ENCODE results near the gene MEAF6.

MEAF6 gene

GRCh38 chr1:37472281-37472680 is 42.3 kb downstream of the MEAF6 start:
- DNase-seq: no peak

DNA sequence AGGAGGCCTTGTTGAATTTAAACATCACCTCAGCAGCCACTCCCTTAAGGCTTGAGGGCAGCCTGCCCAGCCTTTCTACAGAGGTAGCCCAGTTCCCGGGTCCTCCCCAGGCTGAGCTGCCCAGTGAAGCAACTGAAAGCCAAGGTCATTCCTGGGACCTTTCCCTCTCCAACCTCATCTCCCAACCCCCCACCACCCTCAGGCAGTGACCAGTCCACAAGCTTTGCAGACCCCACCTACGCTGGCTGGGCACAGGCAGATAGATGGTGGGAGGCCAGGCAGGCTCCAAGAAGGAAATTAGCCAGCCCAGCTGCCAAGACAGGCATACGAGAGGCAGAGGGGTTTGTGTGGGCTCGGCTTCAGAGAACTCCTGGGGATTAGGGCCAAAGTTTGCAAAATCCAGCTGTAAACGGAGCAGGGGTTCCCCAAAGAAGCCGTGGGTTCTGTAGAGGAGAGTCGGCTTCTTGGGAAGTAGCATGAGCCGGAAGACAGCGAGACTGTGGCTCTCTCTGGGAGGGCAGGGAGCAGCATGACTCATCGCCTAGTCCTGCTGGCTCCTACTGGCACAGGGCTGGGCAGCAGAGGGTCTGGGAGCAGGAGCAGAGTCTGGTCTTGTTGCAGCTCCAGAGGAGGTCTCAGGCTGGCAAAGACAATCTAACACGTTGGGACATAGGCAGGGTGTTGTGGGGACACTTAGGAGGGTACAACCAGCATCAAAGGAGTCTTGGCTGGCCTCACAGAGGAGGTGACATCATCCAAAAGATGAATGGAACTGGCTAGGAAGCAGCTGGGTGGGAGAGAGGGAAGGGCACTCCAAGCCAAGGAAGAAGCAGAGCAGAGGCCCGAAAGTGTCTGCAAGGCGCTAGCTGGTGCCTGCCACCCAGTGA is 43.0 kb downstream of the MEAF6 start:
- no peak for DNase-seq

GRCh38 chr1:37469386-37469785 is 45.2 kb downstream of the MEAF6 start:
- no peak for DNase-seq

DNA sequence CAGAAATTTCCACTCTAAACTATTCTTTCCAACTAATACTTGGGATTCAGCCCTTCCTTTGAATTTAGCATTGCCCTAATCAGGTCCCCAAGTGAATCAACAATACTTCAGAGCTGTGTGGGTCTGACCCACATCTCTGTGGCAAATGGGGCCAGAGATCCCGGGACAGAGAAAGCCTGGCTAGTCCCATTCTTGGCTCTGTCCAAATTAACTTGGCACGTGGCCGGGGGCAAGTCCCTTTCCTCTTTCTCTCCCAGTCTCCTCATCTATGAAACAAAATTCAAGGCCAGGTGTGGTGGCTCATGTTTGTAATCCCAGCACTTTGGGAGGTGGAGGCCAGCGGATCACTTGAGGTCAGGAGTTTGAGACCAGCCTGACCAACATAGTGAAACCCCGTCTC is 46.5 kb downstream of the MEAF6 start:
- DNase-seq: no peak

DNA sequence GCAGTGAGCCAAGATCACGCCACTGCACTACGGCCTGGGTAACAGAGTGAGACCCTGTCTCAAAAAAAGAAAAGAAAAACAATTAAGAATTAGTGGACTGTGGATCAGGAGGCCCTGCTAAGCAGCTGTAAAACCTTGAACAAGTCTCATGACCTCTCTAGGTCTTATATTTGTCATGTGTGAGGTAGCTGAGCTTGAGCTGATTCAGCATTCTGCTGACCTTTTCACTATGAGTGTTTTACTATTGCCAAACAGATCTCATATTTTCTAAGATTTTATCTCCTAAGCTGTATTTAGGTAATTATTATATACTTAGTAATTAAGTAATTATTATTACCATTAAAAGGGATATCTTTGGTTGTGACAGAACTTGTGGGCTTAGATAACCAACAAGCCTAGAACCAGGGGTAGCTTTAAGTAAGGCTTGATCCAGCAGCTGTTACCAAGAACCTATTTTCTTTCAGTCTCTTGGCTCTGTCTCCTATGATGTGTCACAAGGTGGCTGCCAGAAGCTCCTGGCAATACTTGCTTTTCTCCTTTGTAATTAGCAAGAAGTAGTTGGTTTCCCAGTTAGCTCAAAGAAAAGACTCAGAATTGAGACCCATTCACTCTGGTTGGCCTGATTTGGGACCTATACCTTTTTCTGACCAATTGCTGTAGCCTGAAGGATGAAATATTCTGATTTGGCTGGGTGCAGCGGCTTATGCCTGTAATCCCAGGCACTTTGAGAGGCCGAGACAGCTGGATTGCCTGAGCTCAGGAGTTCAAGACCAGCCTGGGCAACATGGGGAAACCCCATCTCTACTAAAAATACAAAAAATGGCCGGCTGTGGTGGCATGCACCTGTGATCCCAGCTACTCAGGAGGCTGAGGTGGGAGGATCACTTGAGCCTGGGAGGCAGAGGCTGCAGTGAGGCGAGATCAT is 48.7 kb downstream of the MEAF6 start:
- DNase-seq: no peak

DNA sequence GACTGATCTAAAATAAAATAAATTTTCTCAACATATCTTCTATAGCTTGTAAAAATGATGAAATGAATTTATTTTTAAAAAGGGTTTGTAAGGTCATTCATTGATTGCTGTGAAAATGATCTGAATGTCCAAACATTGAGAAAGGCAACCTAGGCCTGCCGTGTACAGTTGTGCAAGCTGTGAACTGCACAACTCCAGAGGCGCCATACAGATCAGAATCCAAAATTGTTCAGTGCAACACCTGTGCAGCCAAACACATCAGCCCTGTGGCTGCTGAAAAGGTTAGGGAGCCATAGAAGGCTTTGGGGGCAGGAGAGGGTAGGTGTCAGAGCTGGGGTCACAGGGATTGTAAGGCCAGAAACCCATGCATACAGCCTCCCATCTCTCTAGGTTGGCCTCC is 50.1 kb downstream of the MEAF6 start:
- no peak for DNase-seq

GRCh38 chr1:37461698-37462436 is 52.7 kb downstream of the MEAF6 start:
- no peak for DNase-seq

- DNase-seq: no peak
These were observed 56.0 kb downstream of the MEAF6 start for GRCh38 chr1:37458551-37458950.

DNA sequence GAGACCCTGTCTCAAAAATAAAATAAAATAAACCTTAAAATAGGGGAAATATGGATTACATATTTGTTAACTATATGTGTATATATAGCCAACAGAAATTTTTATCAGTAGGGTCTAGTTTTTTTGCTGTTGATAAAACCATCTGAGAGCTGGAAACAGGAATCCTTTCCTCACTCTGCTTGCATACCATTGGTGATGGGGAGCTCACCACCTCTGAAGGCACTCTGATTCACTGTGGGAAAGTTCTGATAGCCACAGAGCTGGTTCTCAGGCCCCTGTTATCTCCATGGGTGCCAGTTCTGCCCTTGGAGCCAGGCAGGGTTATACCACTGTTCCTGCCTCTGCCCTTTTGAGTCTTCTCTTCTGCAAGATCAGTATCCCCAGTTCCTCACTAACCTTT is 58.0 kb downstream of the MEAF6 start:
- no peak for DNase-seq

GRCh38 chr1:37455516-37455915 is 59.0 kb downstream of the MEAF6 start:
- DNase-seq: no peak

DNA sequence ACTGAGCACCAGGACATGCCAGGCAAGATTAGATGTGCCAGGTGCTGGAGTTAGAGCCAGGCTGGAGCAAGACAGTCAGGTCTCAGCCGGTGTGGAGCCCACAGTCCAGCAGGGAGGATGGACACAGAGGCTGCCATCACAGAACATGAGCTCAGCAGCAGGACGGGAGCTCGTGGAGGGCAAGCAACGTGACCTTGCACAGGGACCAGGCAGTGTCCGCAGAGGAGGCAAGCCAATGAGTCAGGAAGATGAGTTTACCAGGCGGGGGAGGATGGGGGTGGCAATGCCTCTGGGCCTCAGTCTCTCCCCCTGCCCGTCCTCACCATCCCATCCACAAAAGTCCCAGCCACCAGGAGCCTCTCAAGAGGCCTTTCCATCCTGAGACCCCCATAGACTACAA is 60.9 kb downstream of the MEAF6 start:
- no peak for DNase-seq

- DNase-seq: no peak
These were observed 62.1 kb downstream of the MEAF6 start for GRCh38 chr1:37452416-37452815.

DNA sequence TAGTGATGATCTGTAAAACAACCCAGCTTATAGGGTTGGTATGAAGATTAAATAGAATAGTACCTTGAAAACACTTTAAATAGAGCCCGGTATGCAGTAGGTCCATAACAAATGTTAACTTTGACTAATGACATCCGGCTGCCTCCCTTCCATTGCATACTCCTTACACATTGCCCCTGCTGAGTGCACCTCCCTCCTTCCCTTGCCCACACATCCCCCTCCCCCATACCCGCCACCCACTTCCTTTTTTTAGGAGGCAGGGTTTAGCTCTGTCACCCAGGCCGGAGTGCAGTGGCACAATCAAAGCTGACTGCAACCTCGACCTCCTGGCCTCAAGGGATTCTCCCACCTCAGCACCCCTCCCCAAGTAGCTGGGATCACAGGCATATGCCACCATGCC is 64.6 kb downstream of the MEAF6 start:
- no peak for DNase-seq

DNA sequence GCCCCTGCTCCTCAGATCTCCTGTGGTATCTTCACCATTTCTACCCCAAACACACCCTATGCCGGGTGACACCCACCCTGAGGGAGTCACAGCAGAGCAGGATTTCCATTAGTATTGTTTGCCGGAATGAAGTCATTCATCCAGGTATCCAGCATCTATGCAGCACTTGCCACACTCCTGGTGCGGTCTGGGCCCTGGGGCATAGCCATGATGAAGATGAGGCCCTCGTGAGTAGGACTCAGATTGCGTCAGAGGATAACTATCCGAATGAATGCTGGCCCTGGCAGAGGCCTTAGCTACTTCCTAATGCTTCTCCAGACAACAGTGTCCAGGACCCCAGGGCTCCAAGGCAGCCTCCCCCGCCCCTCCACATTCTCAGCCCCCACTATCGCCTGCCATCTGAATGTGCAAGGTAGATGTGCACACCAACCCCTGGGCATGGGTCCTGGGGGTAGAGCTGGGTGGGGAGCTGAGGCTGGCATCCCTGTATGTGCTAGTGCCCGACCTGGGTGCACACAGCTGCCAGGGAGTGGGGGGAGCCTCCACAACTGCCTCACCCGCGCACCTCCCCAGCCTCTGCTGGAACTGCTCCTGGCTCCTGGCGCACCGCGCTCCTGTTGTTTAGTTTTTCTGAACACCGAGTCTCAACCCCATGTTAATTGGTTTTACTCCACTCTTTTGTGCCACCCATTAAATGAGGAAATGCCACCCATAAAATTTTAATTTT is 65.7 kb downstream of the MEAF6 start:
- no peak for DNase-seq

DNA sequence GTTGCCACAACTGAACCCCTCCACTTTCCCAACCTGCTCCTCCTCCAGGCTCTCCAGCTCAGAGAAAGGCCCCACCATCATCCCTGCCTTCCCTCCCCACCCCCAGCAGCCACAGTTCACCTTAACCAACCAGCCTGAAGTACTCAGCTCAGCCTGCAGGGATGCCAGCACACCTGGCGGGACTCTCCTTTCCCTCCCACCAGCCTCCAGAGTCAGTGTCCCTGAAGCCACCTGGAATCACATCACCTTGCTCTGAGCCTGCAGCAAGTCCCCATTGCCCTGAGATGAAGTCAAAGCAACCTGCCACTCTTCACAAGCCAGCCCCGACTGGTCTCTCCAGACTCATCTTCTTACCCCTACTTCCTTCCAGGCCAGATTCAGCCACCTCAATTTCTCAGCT is 66.4 kb downstream of the MEAF6 start:
- DNase-seq: no peak

GRCh38 chr1:37446874-37447273 is 67.7 kb downstream of the MEAF6 start:
- DNase-seq: no peak

DNA sequence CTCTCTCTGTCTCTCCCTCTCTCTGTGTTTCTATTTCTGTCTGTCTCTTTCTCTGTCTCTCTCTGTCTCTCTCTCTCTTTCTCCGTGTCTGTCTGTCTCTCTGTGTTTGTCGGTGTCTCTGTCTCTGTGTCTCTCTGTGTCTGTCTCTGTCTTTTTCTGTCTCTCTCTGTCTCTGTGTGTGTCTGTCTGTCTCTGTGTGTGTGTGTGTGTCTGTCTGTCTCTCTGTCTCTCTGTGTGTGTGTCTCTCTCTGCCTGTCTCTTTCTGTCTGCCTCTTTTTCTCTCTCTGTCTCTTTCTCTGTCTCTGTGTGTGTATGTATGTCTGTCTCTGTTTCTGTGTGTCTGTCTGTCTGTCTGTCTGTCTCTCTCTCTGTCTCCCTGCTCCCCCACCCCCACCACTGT is 71.9 kb downstream of the MEAF6 start:
- no peak for DNase-seq

All from NCI-H1694 (cell line).